H1 (cell line): ENCODE results near the gene CAMK1. TPM values are rescaled to one million over a fixed set of nuclear protein-coding genes. Genes with fewer than 3 reads are reported as not detected.

ENCODE experiments used
- CTCF ChIA-PET: fragments of 300-600 bp; sonication (Branson Sonifier 250); formaldehyde crosslinking; loops from one replicate; lab custom pipeline; 2021; ENCODE audit not compliant: partially characterized antibody; lab: Charles Lee
- POLR2A ChIA-PET: fragments of 300-600 bp; sonication (Branson Sonifier 250); formaldehyde crosslinking; loops from one replicate; lab custom pipeline; 2021; ENCODE audit warnings: inconsistent platforms; ENCODE audit not compliant: partially characterized antibody; lab: Charles Lee
- DNase-seq, 2 experiments: peaks; one replicate each; pipeline versions ENCODE4 v3.0.0 to v3.0.0-alpha.2; 2010 to 2022; ENCODE audit warnings: low spot score in 2 of 2, low read depth in 1 of 2, mixed read lengths in 1 of 2
- FAIRE-seq: peaks from 2 replicates; lab custom pipeline; 2011; peaks lifted over from hg19 to GRCh38; lab: Jason Lieb, UNC
- H2AFZ ChIP-seq: 2 replicates; pipeline ENCODE4 v1.8.1; 2012; ENCODE audit warnings: low read length, inconsistent platforms
- H2AK5ac ChIP-seq: 2 replicates; pipeline ENCODE4 v1.6.1; 2013; ENCODE audit warnings: low read depth, low read length
- H2BK120ac ChIP-seq: replicated peaks from 2 replicates; pipeline ENCODE3; 2013; ENCODE audit warnings: low read depth, low read length, inconsistent platforms
- H2BK12ac ChIP-seq: 2 replicates; pipeline ENCODE4 v1.6.1; 2013; ENCODE audit warnings: low read depth, low read length
- H2BK15ac ChIP-seq: 2 replicates; pipeline ENCODE4 v1.6.1; 2013; ENCODE audit warnings: low read length
- H2BK20ac ChIP-seq: 2 replicates; pipeline ENCODE4 v1.6.1; 2013; ENCODE audit warnings: low read length
- H2BK5ac ChIP-seq: 2 replicates; pipeline ENCODE4 v1.6.1; 2013; ENCODE audit warnings: low read depth, low read length
- H3K14ac ChIP-seq: 2 replicates; pipeline ENCODE4 v1.6.1; 2013; ENCODE audit warnings: inconsistent platforms; ENCODE audit not compliant: insufficient read length
- H3K18ac ChIP-seq: 2 replicates; pipeline ENCODE4 v1.6.1; 2013; ENCODE audit warnings: low read length; ENCODE audit errors: extremely low read depth
- H3K23ac ChIP-seq: 2 replicates; pipeline ENCODE4 v1.6.1; 2013; ENCODE audit warnings: inconsistent platforms; ENCODE audit not compliant: insufficient read length
- H3K23me2 ChIP-seq: 2 replicates; pipeline ENCODE4 v1.6.1; 2013; ENCODE audit warnings: low read depth, low read length
- H3K27ac ChIP-seq: 2 replicates; pipeline ENCODE4 v1.6.1; 2011; ENCODE audit warnings: low read depth, low read length, inconsistent platforms
- H3K27me3 ChIP-seq, 4 experiments: replicated peaks in 1 of 4; 1 replicate in 1 of 4; 2 replicates in 3 of 4; pipeline versions ENCODE4 v1.6.1 to v1.8.1; 2011 to 2013; ENCODE audit warnings: low read length in 3 of 4, mild to moderate bottlenecking in 3 of 4, inconsistent platforms in 2 of 4, mixed read lengths in 2 of 4, moderate library complexity in 1 of 4; ENCODE audit not compliant: control insufficient read depth in 3 of 4, insufficient read depth in 3 of 4; ENCODE audit errors: extremely low read depth in 1 of 4
- H3K36me3 ChIP-seq, 4 experiments: 2 replicates each; pipeline versions ENCODE4 v1.6.1 to v1.8.1; 2011 to 2013; ENCODE audit warnings: mild to moderate bottlenecking in 4 of 4, low read length in 3 of 4, moderate library complexity in 2 of 4, control low read depth in 1 of 4, inconsistent platforms in 1 of 4; ENCODE audit not compliant: insufficient read depth in 4 of 4, control insufficient read depth in 2 of 4
- H3K4ac ChIP-seq: replicated peaks from 2 replicates; pipeline ENCODE3; 2013; ENCODE audit warnings: low read length, low read depth, mixed read lengths, inconsistent platforms; ENCODE audit not compliant: insufficient read length
- H3K4me1 ChIP-seq, 4 experiments: replicated peaks in 1 of 4; 1 replicate in 1 of 4; 2 replicates in 3 of 4; pipeline versions ENCODE4 v1.6.1 to v1.8.1; 2011 to 2013; ENCODE audit warnings: low read length in 3 of 4, inconsistent platforms in 2 of 4, mixed read lengths in 1 of 4; ENCODE audit not compliant: insufficient read depth in 4 of 4, control insufficient read depth in 3 of 4
- H3K4me2 ChIP-seq, 2 experiments: 2 replicates each; pipeline versions ENCODE4 v1.6.1 to v1.8.1; 2011 to 2013; ENCODE audit warnings: low read depth in 2 of 2, low read length in 2 of 2, control low read depth in 1 of 2, inconsistent platforms in 1 of 2, mild to moderate bottlenecking in 1 of 2; ENCODE audit not compliant: insufficient read depth in 1 of 2
- H3K4me3 ChIP-seq, 4 experiments: fragments of 200-600, 300-600 bp in 1 of 4; sonication (generic), shearing (Covaris generic), sonication (Bioruptor Twin) in 1 of 4; 2 replicates each; pipeline versions ENCODE4 v1.5.1 to v1.8.1; 2011 to 2016; ENCODE audit warnings: low read length in 4 of 4, low read depth in 3 of 4, control low read depth in 2 of 4, inconsistent platforms in 2 of 4, mild to moderate bottlenecking in 2 of 4, mixed read lengths in 1 of 4, moderate library complexity in 1 of 4; ENCODE audit not compliant: insufficient read depth in 2 of 4; ENCODE audit errors: extremely low read depth in 1 of 4
- H3K56ac ChIP-seq: replicated peaks from 2 replicates; pipeline ENCODE3; 2013; ENCODE audit warnings: low read depth, mild to moderate bottlenecking, mixed read lengths, low read length, inconsistent platforms; ENCODE audit not compliant: insufficient read length
- H3K79me1 ChIP-seq: 2 replicates; pipeline ENCODE4 v1.6.1; 2013; ENCODE audit warnings: low read depth, low read length, control low read depth
- H3K79me2 ChIP-seq, 2 experiments: 2 replicates each; pipeline versions ENCODE4 v1.6.1 to v1.8.1; 2012 to 2013; ENCODE audit warnings: low read length in 2 of 2, mild to moderate bottlenecking in 2 of 2, inconsistent platforms in 1 of 2; ENCODE audit not compliant: insufficient read depth in 2 of 2, control insufficient read depth in 1 of 2
- H3K9ac ChIP-seq, 4 experiments: replicated peaks in 1 of 4; 1 replicate in 1 of 4; 2 replicates in 3 of 4; pipeline versions ENCODE4 v1.6.1 to v1.8.1; 2011 to 2013; ENCODE audit warnings: low read depth in 3 of 4, low read length in 3 of 4, control low read depth in 2 of 4, mild to moderate bottlenecking in 2 of 4, moderate library complexity in 2 of 4, inconsistent platforms in 1 of 4; ENCODE audit errors: extremely low read depth in 1 of 4
- H3K9me3 ChIP-seq, 2 experiments: 2 replicates each; pipeline versions ENCODE4 v1.6.1 to v1.8.1; 2012 to 2013; ENCODE audit warnings: mild to moderate bottlenecking in 2 of 2, moderate library complexity in 2 of 2, control low read depth in 1 of 2, inconsistent platforms in 1 of 2, low read depth in 1 of 2, low read length in 1 of 2, mixed read lengths in 1 of 2; ENCODE audit not compliant: insufficient read depth in 2 of 2
- H4K20me1 ChIP-seq, 2 experiments: replicated peaks in 1 of 2; 2 replicates each; pipeline versions ENCODE3 to v1.8.1; 2011 to 2013; ENCODE audit warnings: inconsistent platforms in 2 of 2, low read length in 2 of 2, mild to moderate bottlenecking in 1 of 2; ENCODE audit not compliant: insufficient read depth in 2 of 2, control insufficient read depth in 1 of 2
- H4K5ac ChIP-seq: 2 replicates; pipeline ENCODE4 v1.6.1; 2013; ENCODE audit warnings: low read length, low read depth, mixed read lengths, inconsistent platforms; ENCODE audit not compliant: insufficient read length
- H4K8ac ChIP-seq: 2 replicates; pipeline ENCODE4 v1.8.0; 2013; ENCODE audit warnings: mild to moderate bottlenecking, moderate library complexity, low read length, inconsistent platforms; ENCODE audit not compliant: insufficient read depth; ENCODE audit errors: extremely low read depth
- H4K91ac ChIP-seq: replicated peaks from 2 replicates; pipeline ENCODE3; 2013; ENCODE audit warnings: low read length, mixed read lengths, inconsistent platforms; ENCODE audit not compliant: insufficient read length
- BRCA1 ChIP-seq: IDR thresholded peaks from 2 replicates; pipeline ENCODE4 v1.6.1; 2012; ENCODE audit warnings: low read depth, low read length, improper control_type of control experiment
- CEBPB ChIP-seq: IDR thresholded peaks from 2 replicates; pipeline ENCODE4 v1.6.1; 2012; ENCODE audit warnings: low read depth, low read length
- CTBP2 ChIP-seq: IDR thresholded peaks from 2 replicates; pipeline ENCODE4 v1.7.0; 2011; ENCODE audit warnings: borderline replicate concordance, mild to moderate bottlenecking, moderate library complexity, mixed read lengths, low read length; ENCODE audit not compliant: insufficient read depth, insufficient read length
- EGR1 ChIP-seq: IDR thresholded peaks from 2 replicates; pipeline ENCODE4 v1.6.1; 2011; ENCODE audit warnings: low read depth, low read length, borderline replicate concordance
- POLR2A ChIP-seq, 2 experiments: IDR thresholded peaks; 1 replicate in 1 of 2; 2 replicates in 1 of 2; pipeline ENCODE4 v1.6.1; 2011; ENCODE audit warnings: low read depth in 2 of 2, low read length in 2 of 2, mild to moderate bottlenecking in 2 of 2; ENCODE audit errors: control extremely low read depth in 1 of 2
- WGBS, 2 experiments: shearing (Covaris generic) in 1 of 2; methylation state at CpG; one replicate each; pipeline versions ENCODE4 v1.1.6 to v1.1.7; 2013 to 2015; ENCODE audit warnings: low lambda C conversion rate in 2 of 2, mixed read lengths in 2 of 2, inconsistent platforms in 1 of 2, low coverage in 1 of 2, missing lambda C conversion rate in 1 of 2; ENCODE audit not compliant: insufficient replicate concordance in 2 of 2, insufficient coverage in 1 of 2, insufficient read length in 1 of 2; ENCODE audit errors: extremely low coverage in 1 of 2, missing lambda C conversion rate in 1 of 2; 5-methylcytosine and 5-hydroxymethylcytosine counted together
- polyA plus RNA-seq, 7 experiments: library from polyadenylated mRNA; depleted of rRNA in 3 of 7; stranded (reverse) in 5 of 7; unstranded in 2 of 7; fragments of >200 nt in 5 of 7; fragments of 200-250 nt in 2 of 7; gene quantifications; 1 replicate in 5 of 7; 2 replicates in 1 of 7; 4 replicates in 1 of 7; pipeline versions ENCODE4 v1.2.1 to v1.2.3, GENCODE V29; 2011 to 2013; ENCODE audit warnings: missing spikeins in 2 of 7, mixed read lengths in 2 of 7
- total RNA-seq: library from RNA; stranded (reverse); fragmentation: NEBNext Ultra II Directional; extraction: Animal tissue kit (Norgen Biotek cat#: 25700); gene quantifications from 2 replicates; pipeline ENCODE4 v1.2.1, GENCODE V29; 2021

The CAMK1 gene
- total and polyA plus RNA-seq, 2 of the 8 experiments (the other 6 are each of a cell fraction or from before 2014, with no cell fraction given): 4.9 to 5.1 TPM

DNA sequence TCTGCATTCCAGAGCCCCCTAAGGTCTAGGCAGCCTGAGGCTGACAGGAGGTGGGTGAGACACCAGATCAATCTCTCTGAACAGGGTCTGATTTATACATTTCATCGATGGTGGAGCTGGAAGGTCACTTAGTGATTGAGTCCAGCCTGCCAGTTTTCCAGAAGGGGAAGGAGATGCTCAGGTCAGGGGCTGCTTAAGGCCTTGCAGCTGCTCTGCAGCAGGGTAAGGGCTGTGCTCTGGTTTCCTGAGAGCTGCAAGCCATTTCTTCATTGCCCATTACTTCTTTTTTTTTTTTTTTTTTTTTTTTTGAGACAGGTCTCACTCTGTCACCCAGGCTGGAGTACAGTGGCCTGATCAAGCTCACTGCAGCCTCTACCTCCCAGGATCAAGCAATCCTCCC is 11.8 kb upstream of the CAMK1 start:
- peaks cover 0 to 3% (median 0%) of the 10 kb centered on the region in 4 experiments; a peak in 1 of 7 replicates for H3K27me3 ChIP-seq
- H2BK120ac ChIP-seq: no peak overlapping the region
- no peaks in the 10 kb centered on the region; the same call in 1 of the 2 replicates for H3K23me2 ChIP-seq
- no peak overlapping the region for H4K5ac ChIP-seq
- no peak overlapping the region for H2AK5ac ChIP-seq
- H3K79me2 ChIP-seq: no peaks in the 10 kb centered on the region
- no peak overlapping the region for H3K23ac ChIP-seq
- ChIA-PET POLR2A (interaction anchor here (0.6 to 2.3 kb wide), 5 partner anchors 10 to 267 kb away, joined by 3 to 9 read pairs (median 3); partner anchors contain the start of gene OGG1), CTCF (interaction anchor here (0.6 to 3.9 kb wide), 8 partner anchors 10 to 654 kb away, joined by 3 to 11 read pairs (median 5); no protein-coding TSS in a partner anchor)
- H3K4me3 ChIP-seq: no peak overlapping the region
- H3K18ac ChIP-seq: no peak overlapping the region
- peaks cover 4 to 40% (median 25%) of the 10 kb centered on the region in 4 experiments for H3K36me3 ChIP-seq
- H3K9ac ChIP-seq: no peak overlapping the region
- no peak overlapping the region for H2AFZ ChIP-seq
- H3K56ac ChIP-seq: no peak overlapping the region
- WGBS, 2 experiments: 86% methylated on average over 1 of the region's 1 CpG; no CpG with 5 or more reads in 1 of the 2 experiments
- H2BK12ac ChIP-seq: no peak overlapping the region
- TF ChIP-seq CEBPB: no peak
- no peak for TF ChIP-seq BRCA1
- TF ChIP-seq CTBP2: no peak
- TF ChIP-seq EGR1: no peak
- no peak for TF ChIP-seq POLR2A (IDR thresholded peaks at IDR 0.05; ENCODE audit: control extremely low read depth in 1 of 2, low read depth in 2 of 2, low read length in 2 of 2)
- no peak overlapping the region for H4K8ac ChIP-seq
- H3K4me2 ChIP-seq: no peak overlapping the region
- DNase-seq: no peak
- H3K27ac ChIP-seq: no peak overlapping the region
- no peaks in the 10 kb centered on the region for H4K20me1 ChIP-seq
- no peak overlapping the region for H2BK15ac ChIP-seq
- no peaks in the 10 kb centered on the region for H3K4me1 ChIP-seq
- H2BK20ac ChIP-seq: no peak overlapping the region
- no peak for FAIRE-seq
- H3K9me3 ChIP-seq: no peaks in the 10 kb centered on the region
- no peaks in the 10 kb centered on the region for H3K79me1 ChIP-seq
- no peak overlapping the region for H4K91ac ChIP-seq
- no peak overlapping the region for H3K14ac ChIP-seq
- H2BK5ac ChIP-seq: no peak overlapping the region
- no peak overlapping the region for H3K4ac ChIP-seq
